SK-N-SH (cell line): ENCODE measurements around the gene SOCS7. TPM values are rescaled to one million over a fixed set of nuclear protein-coding genes. Genes with fewer than 3 reads are reported as not detected.

Experiments
- CTCF ChIA-PET: fragments of 300-600, 350-600 bp; formaldehyde crosslinking; extraction: SDS; loops from one replicate; lab custom pipeline; 2021; lab: Yijun Ruan, JAX
- POLR2A ChIA-PET: fragments of 350-600 bp; sonication (Branson Sonifier 250); formaldehyde crosslinking; extraction: SDS; loops from one replicate; lab custom pipeline; 2020; ENCODE audit warnings: antibody characterized with exemption, inconsistent platforms; lab: Yijun Ruan, JAX
- DNase-seq: peaks from one replicate; pipeline ENCODE4 v3.0.0; 2012
- H2AFZ ChIP-seq: fragments of 200-600 bp; sonication (generic); 2 replicates; pipeline ENCODE4 v1.8.1; 2016; ENCODE audit warnings: antibody characterized with exemption, mild to moderate bottlenecking, low read depth
- H3F3A ChIP-seq: fragments of 200-600 bp; sonication (generic); replicated peaks from 2 replicates; pipeline ENCODE3; 2016; ENCODE audit warnings: antibody characterized with exemption, mild to moderate bottlenecking; ENCODE audit not compliant: insufficient read depth
- H3K27ac ChIP-seq, 2 experiments: fragments of 200-500 bp in 1 of 2; fragments of 200-600 bp in 1 of 2; sonication (Bioruptor generic) in 1 of 2; sonication (generic), shearing (Covaris generic) in 1 of 2; 2 replicates each; pipeline versions ENCODE4 v1.5.1 to v1.6.1; 2014 to 2016; ENCODE audit warnings: low read depth in 2 of 2, inconsistent platforms in 1 of 2, low read length in 1 of 2, mild to moderate bottlenecking in 1 of 2, mixed read lengths in 1 of 2
- H3K27me3 ChIP-seq: fragments of 200-600 bp; sonication (generic), shearing (Covaris generic); 2 replicates; pipeline ENCODE4 v1.6.1; 2016; ENCODE audit warnings: mixed run types; ENCODE audit not compliant: insufficient read depth
- H3K36me3 ChIP-seq, 2 experiments: fragments of 200-500 bp in 1 of 2; fragments of 200-600 bp in 1 of 2; sonication (Bioruptor generic) in 1 of 2; sonication (generic) in 1 of 2; replicated peaks in 1 of 2; 2 replicates each; pipeline versions ENCODE3 to v1.5.1; 2014 to 2016; ENCODE audit warnings: low read length in 1 of 2, mild to moderate bottlenecking in 1 of 2; ENCODE audit not compliant: insufficient read depth in 2 of 2, control insufficient read depth in 1 of 2
- H3K4me1 ChIP-seq, 2 experiments: fragments of 200-500 bp in 1 of 2; fragments of 200-600 bp in 1 of 2; sonication (Bioruptor generic) in 1 of 2; sonication (generic), shearing (Covaris generic) in 1 of 2; 2 replicates each; pipeline versions ENCODE4 v1.5.1 to v1.6.1; 2014 to 2016; ENCODE audit warnings: low read depth in 1 of 2, low read length in 1 of 2, mixed run types in 1 of 2; ENCODE audit not compliant: insufficient read depth in 2 of 2, control insufficient read depth in 1 of 2
- H3K4me2 ChIP-seq: fragments of 200-600 bp; sonication (generic), shearing (Covaris generic); 2 replicates; pipeline ENCODE4 v1.6.1; 2017; ENCODE audit warnings: mixed run types
- H3K4me3 ChIP-seq, 2 experiments: fragments of 200-500 bp in 1 of 2; fragments of 200-600 bp in 1 of 2; sonication (Bioruptor generic) in 1 of 2; sonication (generic), shearing (Covaris generic) in 1 of 2; 2 replicates each; pipeline versions ENCODE4 v1.5.1 to v1.8.1; 2014 to 2016; ENCODE audit warnings: low read depth in 2 of 2, inconsistent platforms in 1 of 2, low read length in 1 of 2, mild to moderate bottlenecking in 1 of 2, mixed read lengths in 1 of 2, moderate library complexity in 1 of 2
- H3K79me2 ChIP-seq: fragments of 200-600 bp; sonication (generic); 2 replicates; pipeline ENCODE4 v1.8.1; 2017; ENCODE audit warnings: mild to moderate bottlenecking; ENCODE audit not compliant: insufficient read depth
- H3K9ac ChIP-seq: fragments of 200-600 bp; sonication (generic); 2 replicates; pipeline ENCODE4 v1.6.1; 2017; ENCODE audit warnings: mixed run types
- H3K9me2 ChIP-seq: fragments of 200-600 bp; sonication (generic); 2 replicates; pipeline ENCODE4 v1.6.1; 2017; ENCODE audit warnings: mixed run types
- H3K9me3 ChIP-seq: fragments of 200-600 bp; sonication (generic); 2 replicates; pipeline ENCODE4 v1.6.1; 2017; ENCODE audit warnings: mixed run types, mild to moderate bottlenecking, moderate library complexity
- H4K20me1 ChIP-seq: fragments of 200-600 bp; sonication (generic); 2 replicates; pipeline ENCODE4 v1.6.1; 2017; ENCODE audit warnings: mild to moderate bottlenecking, mixed run types; ENCODE audit not compliant: insufficient read depth
- CTCF ChIP-seq: fragments of 200-600 bp; sonication (generic); IDR thresholded peaks from 2 replicates; pipeline ENCODE4 v1.6.1; 2017; ENCODE audit warnings: antibody characterized with exemption, mild to moderate bottlenecking, moderate library complexity
- GABPA ChIP-seq: IDR thresholded peaks from 2 replicates; pipeline ENCODE4 v1.4.0; 2012; ENCODE audit warnings: low read depth, mild to moderate bottlenecking
- JUND ChIP-seq: IDR thresholded peaks from 2 replicates; pipeline ENCODE4 v1.4.0; 2012
- MXI1 ChIP-seq: IDR thresholded peaks from 2 replicates; pipeline ENCODE4 v1.6.1; 2012; ENCODE audit warnings: mild to moderate bottlenecking, low read depth, low read length, improper control_type of control experiment
- NRF1 ChIP-seq: IDR thresholded peaks from 2 replicates; pipeline ENCODE4 v1.6.1; 2012; ENCODE audit warnings: low read depth, mild to moderate bottlenecking, low read length
- RFX5 ChIP-seq: IDR thresholded peaks from 2 replicates; pipeline ENCODE4 v1.6.1; 2012; ENCODE audit warnings: mild to moderate bottlenecking, improper control_type of control experiment, low read length
- RXRA ChIP-seq: IDR thresholded peaks from 2 replicates; pipeline ENCODE4 v1.4.0; 2012; ENCODE audit warnings: low read depth, mild to moderate bottlenecking, borderline replicate concordance
- SIN3A ChIP-seq: IDR thresholded peaks from 2 replicates; pipeline ENCODE4 v1.6.1; 2012; ENCODE audit warnings: low read depth, mild to moderate bottlenecking, low read length, moderate library complexity, borderline replicate concordance
- WGBS: methylation state at CpG from one replicate; pipeline ENCODE4 v1.1.6; 2017; ENCODE audit warnings: low lambda C conversion rate; 5-methylcytosine and 5-hydroxymethylcytosine counted together
- polyA plus RNA-seq, 3 experiments: library from polyadenylated mRNA; depleted of rRNA; stranded (reverse); fragments of >200 nt; gene quantifications; 2 replicates each; pipeline ENCODE4 v1.2.3, GENCODE V29; 2012
- TF ChIP-seq, protein P1 (sequence below): IDR thresholded peaks from 2 replicates; pipeline ENCODE4 v1.6.1; 2012; ENCODE audit warnings: mild to moderate bottlenecking, low read depth, low read length, moderate library complexity
- TF ChIP-seq, protein P2 (sequence below): fragments of 150-350 bp; IDR thresholded peaks from 2 replicates; pipeline ENCODE4 v1.6.1; 2016; ENCODE audit warnings: mild to moderate bottlenecking, low read depth, low read length
- TF ChIP-seq, protein P3 (sequence below): IDR thresholded peaks from 2 replicates; pipeline ENCODE4; 2012

Gene SOCS7
- polyA plus RNA-seq, 1 of the 3 experiments (the other 2 are of a cell fraction): 7.4 TPM

GRCh38 chr17:38410201-38410600 is 58.6 kb downstream of the SOCS7 start (continued):
- TF ChIP-seq RXRA: no peak

DNA sequence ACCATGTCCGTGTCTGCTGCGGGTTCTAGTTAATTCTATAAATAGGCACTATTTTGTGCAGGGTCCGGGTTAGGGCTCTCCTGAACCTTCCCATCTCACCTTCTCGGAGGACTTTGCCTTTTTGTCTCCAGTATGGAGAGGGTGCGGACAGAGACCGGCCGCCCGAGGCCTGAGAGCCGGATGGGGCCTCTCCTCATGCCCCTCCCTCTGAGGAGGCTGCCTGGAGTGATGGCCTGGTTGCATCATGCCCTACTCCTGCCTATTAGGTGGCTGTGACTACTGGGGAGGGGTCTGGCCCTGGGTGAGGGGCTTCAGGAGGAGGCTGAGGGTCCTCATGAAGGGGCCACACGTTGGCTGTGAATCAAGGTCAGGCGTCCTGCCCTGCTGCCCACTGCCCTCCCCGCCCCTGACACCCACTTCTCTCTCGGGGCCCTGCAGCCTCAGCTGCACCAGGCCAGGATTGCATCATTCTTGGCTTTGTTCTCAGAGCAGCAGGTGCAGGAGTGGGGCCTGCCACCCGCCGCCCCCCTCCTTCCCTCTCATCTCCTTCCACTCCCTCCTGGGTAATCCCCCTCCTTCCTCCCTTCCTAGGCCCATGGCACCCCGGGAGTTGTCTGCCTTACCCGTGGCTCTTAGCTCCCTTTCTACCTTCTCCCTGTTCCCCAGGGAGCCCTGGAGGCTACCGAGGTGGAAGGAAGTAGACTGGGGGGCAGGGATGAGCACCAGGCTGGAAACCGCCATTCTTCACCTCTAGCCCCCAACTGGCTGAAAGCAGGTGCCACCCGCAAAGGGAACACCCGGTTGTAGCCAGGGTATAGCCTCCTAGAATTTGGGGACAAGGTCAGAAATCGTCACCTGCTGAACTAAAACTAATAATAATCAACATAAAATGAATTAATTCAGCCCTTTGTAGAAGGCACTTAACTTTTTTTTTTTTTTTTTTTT is 63.9 kb downstream of the SOCS7 start:
- H3F3A ChIP-seq: no peaks in the 10 kb centered on the region
- H3K9me3 ChIP-seq: no peaks in the 10 kb centered on the region
- no peaks in the 10 kb centered on the region for H3K79me2 ChIP-seq
- H3K4me3 ChIP-seq: no peak overlapping the region
- CTCF ChIA-PET: interaction anchor here (0.8 to 16.7 kb wide), 17 partner anchors 11 to 94 kb away, joined by 3 to 423 read pairs (median 5); partner anchors contain the start of genes GPR179 and SOCS7
- H3K27me3 ChIP-seq: no peaks in the 10 kb centered on the region
- TF ChIP-seq NRF1 (no peak), CTCF (no peak), JUND (no peak)
- TF ChIP-seq, all 33 proteins: peak for 0
- H3K9ac ChIP-seq: peak overlapping the region; percentile 36; the same call in 1 of the 2 replicates
- H2AFZ ChIP-seq: peak overlapping the region; percentile 72; the same call in 1 of the 2 replicates
- H3K36me3 ChIP-seq: no peaks in the 10 kb centered on the region
- peak overlapping the region; percentile 44; the same call in 1 of the 2 replicates for H3K4me2 ChIP-seq
- H3K9me2 ChIP-seq: no peaks in the 10 kb centered on the region
- H3K27ac ChIP-seq: peak overlapping the region in 1 of 2 experiments; percentile 58; a peak in 2 of 4 replicates
- H3K4me1 ChIP-seq: peaks cover 5 to 50% of the 10 kb centered on the region in 2 experiments; a peak in 3 of 4 replicates
- POLR2A ChIA-PET: interaction anchor here (0.7 to 2.1 kb wide), 6 partner anchors 62 to 74 kb away, joined by 3 to 15 read pairs (median 4); partner anchors contain the start of gene SOCS7
- WGBS: 47% methylated on average over 14 of the region's 22 CpGs
- no peak for DNase-seq
- no peaks in the 10 kb centered on the region for H4K20me1 ChIP-seq

GRCh38 chr17:38416840-38417209 is 65.2 kb downstream of the SOCS7 start:
- Histone ChIP-seq H3K27me3 (no peaks in the 10 kb centered on the region), H4K20me1 (no peaks in the 10 kb centered on the region), H2AFZ (no peak overlapping the region), H3F3A (no peaks in the 10 kb centered on the region), H3K9me2 (no peaks in the 10 kb centered on the region), H3K9ac (no peak overlapping the region), H3K4me3 (no peak overlapping the region), H3K27ac (no peak overlapping the region), H3K9me3 (no peaks in the 10 kb centered on the region), H3K4me2 (no peak overlapping the region), H3K4me1 (peaks cover 13 to 63% of the 10 kb centered on the region in 2 experiments; a peak in 3 of 4 replicates), H3K79me2 (no peaks in the 10 kb centered on the region), H3K36me3 (no peaks in the 10 kb centered on the region)
- TF ChIP-seq, protein P1, sequence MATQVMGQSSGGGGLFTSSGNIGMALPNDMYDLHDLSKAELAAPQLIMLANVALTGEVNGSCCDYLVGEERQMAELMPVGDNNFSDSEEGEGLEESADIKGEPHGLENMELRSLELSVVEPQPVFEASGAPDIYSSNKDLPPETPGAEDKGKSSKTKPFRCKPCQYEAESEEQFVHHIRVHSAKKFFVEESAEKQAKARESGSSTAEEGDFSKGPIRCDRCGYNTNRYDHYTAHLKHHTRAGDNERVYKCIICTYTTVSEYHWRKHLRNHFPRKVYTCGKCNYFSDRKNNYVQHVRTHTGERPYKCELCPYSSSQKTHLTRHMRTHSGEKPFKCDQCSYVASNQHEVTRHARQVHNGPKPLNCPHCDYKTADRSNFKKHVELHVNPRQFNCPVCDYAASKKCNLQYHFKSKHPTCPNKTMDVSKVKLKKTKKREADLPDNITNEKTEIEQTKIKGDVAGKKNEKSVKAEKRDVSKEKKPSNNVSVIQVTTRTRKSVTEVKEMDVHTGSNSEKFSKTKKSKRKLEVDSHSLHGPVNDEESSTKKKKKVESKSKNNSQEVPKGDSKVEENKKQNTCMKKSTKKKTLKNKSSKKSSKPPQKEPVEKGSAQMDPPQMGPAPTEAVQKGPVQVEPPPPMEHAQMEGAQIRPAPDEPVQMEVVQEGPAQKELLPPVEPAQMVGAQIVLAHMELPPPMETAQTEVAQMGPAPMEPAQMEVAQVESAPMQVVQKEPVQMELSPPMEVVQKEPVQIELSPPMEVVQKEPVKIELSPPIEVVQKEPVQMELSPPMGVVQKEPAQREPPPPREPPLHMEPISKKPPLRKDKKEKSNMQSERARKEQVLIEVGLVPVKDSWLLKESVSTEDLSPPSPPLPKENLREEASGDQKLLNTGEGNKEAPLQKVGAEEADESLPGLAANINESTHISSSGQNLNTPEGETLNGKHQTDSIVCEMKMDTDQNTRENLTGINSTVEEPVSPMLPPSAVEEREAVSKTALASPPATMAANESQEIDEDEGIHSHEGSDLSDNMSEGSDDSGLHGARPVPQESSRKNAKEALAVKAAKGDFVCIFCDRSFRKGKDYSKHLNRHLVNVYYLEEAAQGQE: no peak
- TF ChIP-seq, protein P2, sequence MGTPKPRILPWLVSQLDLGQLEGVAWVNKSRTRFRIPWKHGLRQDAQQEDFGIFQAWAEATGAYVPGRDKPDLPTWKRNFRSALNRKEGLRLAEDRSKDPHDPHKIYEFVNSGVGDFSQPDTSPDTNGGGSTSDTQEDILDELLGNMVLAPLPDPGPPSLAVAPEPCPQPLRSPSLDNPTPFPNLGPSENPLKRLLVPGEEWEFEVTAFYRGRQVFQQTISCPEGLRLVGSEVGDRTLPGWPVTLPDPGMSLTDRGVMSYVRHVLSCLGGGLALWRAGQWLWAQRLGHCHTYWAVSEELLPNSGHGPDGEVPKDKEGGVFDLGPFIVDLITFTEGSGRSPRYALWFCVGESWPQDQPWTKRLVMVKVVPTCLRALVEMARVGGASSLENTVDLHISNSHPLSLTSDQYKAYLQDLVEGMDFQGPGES: no peak
- TF ChIP-seq MXI1 (no peak), GABPA (no peak), CTCF (no peak), RFX5 (no peak), SIN3A (no peak)
- TF ChIP-seq, protein P3, sequence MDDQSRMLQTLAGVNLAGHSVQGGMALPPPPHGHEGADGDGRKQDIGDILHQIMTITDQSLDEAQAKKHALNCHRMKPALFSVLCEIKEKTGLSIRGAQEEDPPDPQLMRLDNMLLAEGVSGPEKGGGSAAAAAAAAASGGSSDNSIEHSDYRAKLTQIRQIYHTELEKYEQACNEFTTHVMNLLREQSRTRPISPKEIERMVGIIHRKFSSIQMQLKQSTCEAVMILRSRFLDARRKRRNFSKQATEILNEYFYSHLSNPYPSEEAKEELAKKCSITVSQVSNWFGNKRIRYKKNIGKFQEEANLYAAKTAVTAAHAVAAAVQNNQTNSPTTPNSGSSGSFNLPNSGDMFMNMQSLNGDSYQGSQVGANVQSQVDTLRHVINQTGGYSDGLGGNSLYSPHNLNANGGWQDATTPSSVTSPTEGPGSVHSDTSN: no peak
- no peak for DNase-seq
- CTCF ChIA-PET: interaction anchor here (1.0 to 16.7 kb wide), 5 partner anchors 9 to 247 kb away, joined by 3 to 423 read pairs (median 4); partner anchors contain the start of genes GPR179 and SOCS7
- POLR2A ChIA-PET: interaction anchor here (1.3 kb wide), 1 partner anchor 75 kb away, joined by 3 read pairs; no protein-coding TSS in a partner anchor
- 90% methylated on average over 1 of the region's 1 CpG for WGBS
